ENCODE results near the gene CACNA1C.

The CACNA1C gene

DNA sequence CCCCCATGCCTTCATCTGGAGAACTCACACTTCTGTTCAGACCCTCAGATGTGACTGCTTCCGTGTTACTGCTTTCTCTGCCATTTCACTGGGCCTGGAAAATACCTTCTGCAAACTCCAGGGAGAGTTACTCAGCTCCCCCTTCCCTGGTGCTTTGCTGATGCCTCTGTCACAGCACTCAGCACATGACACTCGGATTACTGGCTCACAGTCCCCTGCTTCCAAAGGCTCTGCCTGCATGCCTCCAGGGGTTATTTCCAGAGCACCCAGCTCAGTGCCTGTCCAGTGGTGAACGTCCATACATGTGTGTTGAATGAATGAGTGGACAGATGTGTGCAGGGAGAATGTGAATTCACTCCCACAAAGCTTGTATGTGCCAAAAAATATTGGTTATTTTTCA is 504.8 kb downstream of the CACNA1C start:
- Histone ChIP-seq H3K4me1 (ENCODE audit: insufficient read depth, poor library complexity, severe bottlenecking) (no peaks in the 10 kb centered on the region), H3K4me3 (ENCODE audit: severe bottlenecking) (no peak overlapping the region), H3K27me3 (ENCODE audit: insufficient read depth, poor library complexity, severe bottlenecking) (peaks cover 46% of the 10 kb centered on the region), H3K27ac (ENCODE audit: poor library complexity, severe bottlenecking) (no peak overlapping the region), H3K9me3 (ENCODE audit: severe bottlenecking) (no peaks in the 10 kb centered on the region), H3K36me3 (ENCODE audit: low read depth) (no peaks in the 10 kb centered on the region)
- TF ChIP-seq, protein P1, sequence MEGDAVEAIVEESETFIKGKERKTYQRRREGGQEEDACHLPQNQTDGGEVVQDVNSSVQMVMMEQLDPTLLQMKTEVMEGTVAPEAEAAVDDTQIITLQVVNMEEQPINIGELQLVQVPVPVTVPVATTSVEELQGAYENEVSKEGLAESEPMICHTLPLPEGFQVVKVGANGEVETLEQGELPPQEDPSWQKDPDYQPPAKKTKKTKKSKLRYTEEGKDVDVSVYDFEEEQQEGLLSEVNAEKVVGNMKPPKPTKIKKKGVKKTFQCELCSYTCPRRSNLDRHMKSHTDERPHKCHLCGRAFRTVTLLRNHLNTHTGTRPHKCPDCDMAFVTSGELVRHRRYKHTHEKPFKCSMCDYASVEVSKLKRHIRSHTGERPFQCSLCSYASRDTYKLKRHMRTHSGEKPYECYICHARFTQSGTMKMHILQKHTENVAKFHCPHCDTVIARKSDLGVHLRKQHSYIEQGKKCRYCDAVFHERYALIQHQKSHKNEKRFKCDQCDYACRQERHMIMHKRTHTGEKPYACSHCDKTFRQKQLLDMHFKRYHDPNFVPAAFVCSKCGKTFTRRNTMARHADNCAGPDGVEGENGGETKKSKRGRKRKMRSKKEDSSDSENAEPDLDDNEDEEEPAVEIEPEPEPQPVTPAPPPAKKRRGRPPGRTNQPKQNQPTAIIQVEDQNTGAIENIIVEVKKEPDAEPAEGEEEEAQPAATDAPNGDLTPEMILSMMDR (IDR thresholded peaks at IDR 0.05; ENCODE audit: poor library complexity, severe bottlenecking) = no peak
- ATAC-seq (ENCODE audit: low read depth) = no peak
- DNase-seq (ENCODE audit: low spot score) = no peak

DNA sequence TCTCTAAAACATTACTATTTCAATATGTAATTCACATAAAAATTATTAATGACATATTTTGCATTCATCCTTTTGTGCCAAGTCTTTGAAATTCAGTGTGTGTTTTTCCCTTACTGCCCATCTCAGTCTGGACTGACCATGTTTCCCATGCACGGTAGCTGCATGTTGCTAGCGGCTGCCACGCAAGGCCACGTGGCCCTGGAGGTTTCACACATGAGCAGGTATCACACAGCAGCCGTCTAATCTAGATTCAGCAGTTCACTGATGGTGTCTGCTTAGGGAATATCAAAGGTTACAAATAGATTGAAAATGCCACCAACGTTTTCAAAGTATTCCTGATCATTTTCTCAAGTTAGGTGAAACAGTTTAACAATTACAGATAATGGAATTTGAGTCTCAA is 507.1 kb downstream of the CACNA1C start:
- no peak overlapping the region for H3K4me3 ChIP-seq (ENCODE audit: severe bottlenecking)
- no peaks in the 10 kb centered on the region for H3K9me3 ChIP-seq (ENCODE audit: severe bottlenecking)
- ATAC-seq (ENCODE audit: low read depth) (no peak), DNase-seq (ENCODE audit: low spot score) (no peak)
- H3K4me1 ChIP-seq (ENCODE audit: insufficient read depth, poor library complexity, severe bottlenecking) = no peaks in the 10 kb centered on the region
- peaks cover 43% of the 10 kb centered on the region for H3K27me3 ChIP-seq (ENCODE audit: insufficient read depth, poor library complexity, severe bottlenecking)
- no peak overlapping the region for H3K27ac ChIP-seq (ENCODE audit: poor library complexity, severe bottlenecking)
- TF ChIP-seq, protein P1 (IDR thresholded peaks at IDR 0.05; ENCODE audit: poor library complexity, severe bottlenecking) = no peak
- no peaks in the 10 kb centered on the region for H3K36me3 ChIP-seq (ENCODE audit: low read depth)

DNA sequence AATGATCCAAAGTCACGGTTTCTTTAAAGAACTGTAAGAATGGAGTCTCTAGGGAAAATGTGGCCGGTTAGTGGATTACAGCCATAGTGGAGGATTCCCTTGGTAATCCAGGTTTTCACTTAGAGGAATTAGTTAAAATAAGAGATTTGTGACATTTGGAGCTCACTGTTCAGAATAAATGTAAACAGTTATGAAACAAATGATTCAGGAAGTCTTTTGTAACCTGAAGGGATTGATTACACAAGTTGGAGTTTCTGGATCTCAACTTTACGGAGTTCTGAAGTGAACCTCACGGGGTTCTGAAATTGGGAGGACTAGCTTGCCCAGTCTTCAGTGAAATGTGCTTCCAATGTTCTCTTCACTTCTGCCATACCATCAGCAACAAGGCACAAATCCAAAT is 507.6 kb downstream of the CACNA1C start:
- no peaks in the 10 kb centered on the region for H3K4me1 ChIP-seq (ENCODE audit: insufficient read depth, poor library complexity, severe bottlenecking)
- no peak overlapping the region for H3K4me3 ChIP-seq (ENCODE audit: severe bottlenecking)
- ATAC-seq (ENCODE audit: low read depth) (no peak), DNase-seq (ENCODE audit: low spot score) (no peak)
- no peak overlapping the region for H3K27ac ChIP-seq (ENCODE audit: poor library complexity, severe bottlenecking)
- H3K9me3 ChIP-seq (ENCODE audit: severe bottlenecking) = no peaks in the 10 kb centered on the region
- TF ChIP-seq, protein P1 (IDR thresholded peaks at IDR 0.05; ENCODE audit: poor library complexity, severe bottlenecking) = no peak
- H3K36me3 ChIP-seq (ENCODE audit: low read depth) = no peaks in the 10 kb centered on the region
- peaks cover 42% of the 10 kb centered on the region for H3K27me3 ChIP-seq (ENCODE audit: insufficient read depth, poor library complexity, severe bottlenecking)

DNA sequence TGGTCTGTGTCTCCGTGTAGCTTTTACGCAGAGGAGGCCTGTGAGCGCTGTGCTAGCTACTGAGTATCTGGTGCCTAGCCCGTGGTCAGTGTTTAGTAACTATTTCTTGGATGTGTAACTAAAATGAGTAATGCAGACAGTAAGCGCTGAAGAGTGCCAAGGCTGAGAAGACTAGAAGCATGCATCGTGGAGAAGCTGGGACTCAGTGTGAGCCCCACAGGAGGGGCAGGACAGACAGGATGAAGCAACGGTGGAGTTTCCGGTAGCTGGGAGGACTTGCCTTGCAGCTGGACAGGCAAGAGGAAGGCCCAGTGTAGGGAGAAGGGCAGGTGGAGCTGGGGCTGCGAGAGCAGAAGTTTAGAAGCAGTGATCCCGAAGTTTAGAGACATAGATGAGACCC is 508.6 kb downstream of the CACNA1C start:
- H3K36me3 ChIP-seq (ENCODE audit: low read depth) = no peaks in the 10 kb centered on the region
- DNase-seq (ENCODE audit: low spot score) (no peak), ATAC-seq (ENCODE audit: low read depth) (no peak)
- H3K9me3 ChIP-seq (ENCODE audit: severe bottlenecking) = no peaks in the 10 kb centered on the region
- H3K27me3 ChIP-seq (ENCODE audit: insufficient read depth, poor library complexity, severe bottlenecking) = peaks cover 40% of the 10 kb centered on the region
- TF ChIP-seq, protein P1 (IDR thresholded peaks at IDR 0.05; ENCODE audit: poor library complexity, severe bottlenecking) = no peak
- H3K4me1 ChIP-seq (ENCODE audit: insufficient read depth, poor library complexity, severe bottlenecking) = no peaks in the 10 kb centered on the region
- no peak overlapping the region for H3K4me3 ChIP-seq (ENCODE audit: severe bottlenecking)
- no peak overlapping the region for H3K27ac ChIP-seq (ENCODE audit: poor library complexity, severe bottlenecking)

DNA sequence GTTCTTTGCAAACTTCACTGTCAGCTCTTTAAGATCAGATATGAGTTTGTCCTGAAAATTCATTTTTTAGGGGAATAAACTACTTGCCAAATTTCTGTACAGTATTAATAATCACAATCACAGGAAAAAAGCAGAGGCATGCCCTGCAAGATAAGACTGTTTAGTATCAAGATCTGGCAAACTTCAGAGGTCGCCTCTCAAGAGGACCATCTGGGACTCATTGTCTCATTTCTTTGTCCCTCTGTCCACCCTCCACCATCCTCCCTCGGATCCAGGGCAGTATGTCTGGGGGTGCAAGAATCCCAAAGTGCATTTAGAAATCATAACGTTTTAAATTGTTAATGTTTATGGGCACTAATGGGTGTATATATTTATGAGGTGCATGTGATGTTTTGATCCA is 509.6 kb downstream of the CACNA1C start:
- ATAC-seq (ENCODE audit: low read depth) = no peak
- TF ChIP-seq, protein P1 (IDR thresholded peaks at IDR 0.05; ENCODE audit: poor library complexity, severe bottlenecking) = no peak
- H3K27me3 ChIP-seq (ENCODE audit: insufficient read depth, poor library complexity, severe bottlenecking) = peaks cover 33% of the 10 kb centered on the region
- H3K27ac ChIP-seq (ENCODE audit: poor library complexity, severe bottlenecking) = no peak overlapping the region
- H3K4me3 ChIP-seq (ENCODE audit: severe bottlenecking) = no peak overlapping the region
- no peaks in the 10 kb centered on the region for H3K9me3 ChIP-seq (ENCODE audit: severe bottlenecking)
- no peaks in the 10 kb centered on the region for H3K4me1 ChIP-seq (ENCODE audit: insufficient read depth, poor library complexity, severe bottlenecking)
- H3K36me3 ChIP-seq (ENCODE audit: low read depth) = no peaks in the 10 kb centered on the region
- DNase-seq (ENCODE audit: low spot score) = no peak

Data from RWPE2 (cell line).